Activated T-helper 1 cell treated with anti-CD3 and anti-CD28 coated beads, Interleukin-12 subunit alpha, Interleukin-12 subunit beta, Interleukin-2, Interleukin-4 antibody, amounts not matched to agents 30 ng/mL and 10 ng/mL and 1 ng/mL, durations not matched to agents 14 hours and 24 hours and 36 hours (primary cell): ENCODE measurements around the gene COPS2. TPM values are rescaled to one million over a fixed set of nuclear protein-coding genes. Genes with fewer than 3 reads are reported as not detected.

ENCODE experiments used
- DNase-seq: peaks from one replicate; pipeline ENCODE4 v3.0.0; 2021; ENCODE audit warnings: low spot score
- H3K27ac Mint-ChIP-seq: one replicate; pipeline ENCODE4 v1.8.0; 2021; ENCODE audit warnings: mild to moderate bottlenecking, mixed read lengths
- H3K27me3 Mint-ChIP-seq: one replicate; pipeline ENCODE4 v1.8.0; 2022; ENCODE audit warnings: mild to moderate bottlenecking, moderate library complexity, mixed read lengths; ENCODE audit not compliant: insufficient read depth
- H3K36me3 Mint-ChIP-seq: one replicate; pipeline ENCODE4 v1.8.0; 2021; ENCODE audit warnings: low read depth, mixed read lengths
- H3K4me1 Mint-ChIP-seq: one replicate; pipeline ENCODE4 v1.8.0; 2021; ENCODE audit warnings: low read depth, mixed read lengths
- H3K4me3 Mint-ChIP-seq: one replicate; pipeline ENCODE4 v1.8.0; 2021; ENCODE audit warnings: mild to moderate bottlenecking, moderate library complexity, mixed read lengths
- H3K9me3 Mint-ChIP-seq: one replicate; pipeline ENCODE4 v1.8.0; 2021; ENCODE audit warnings: mixed read lengths
- intact Hi-C: fragments of 100-400 bp; cut with micrococcal nuclease; formaldehyde crosslinking; loops from one replicate; pipeline ENCODE4 v1.15.1; 2024
- total RNA-seq: library from RNA; stranded (reverse); gene quantifications from 2 replicates; pipeline ENCODE4 v1.2.3, GENCODE V29; 2022

The COPS2 gene
- total RNA-seq, 1 donor from 2014 or later, result 99.7 TPM

DNA sequence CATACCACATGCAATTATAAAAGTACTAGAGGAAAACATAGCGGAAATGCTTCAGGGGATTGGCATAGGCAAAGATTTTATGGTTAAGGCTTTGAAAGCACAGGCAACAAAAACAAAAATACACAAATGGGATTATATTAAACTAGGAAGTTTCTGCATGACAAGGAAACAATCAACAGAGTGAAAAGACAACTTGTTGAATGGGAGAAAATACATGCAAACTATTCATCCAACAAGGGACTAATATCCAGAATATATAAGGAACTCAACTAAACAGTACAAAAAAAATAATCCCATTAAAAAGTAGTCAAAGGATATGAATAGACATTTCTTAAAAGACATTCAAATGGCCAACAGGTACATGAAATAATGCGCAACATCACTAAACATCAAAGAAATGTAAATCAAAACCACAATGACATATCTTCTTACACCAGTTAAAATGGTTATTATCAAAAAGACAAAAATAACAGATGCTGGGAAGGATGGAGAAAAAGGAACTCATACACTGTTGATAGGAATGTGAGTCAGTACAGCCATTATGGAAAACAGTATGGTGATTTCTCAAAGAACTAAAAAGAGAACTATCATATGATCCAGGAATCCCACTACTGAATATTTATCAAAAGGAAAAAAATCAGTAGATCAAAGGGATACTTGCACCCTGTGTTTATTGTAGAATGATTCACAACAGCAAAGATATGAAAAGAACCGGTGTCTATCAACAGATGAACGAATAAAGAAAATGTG is 39.1 kb downstream of the COPS2 start:
- Mint-ChIP-seq H3K4me3 (no peak overlapping the region), H3K27ac (no peak overlapping the region), H3K36me3 (peaks cover 43% of the 10 kb centered on the region), H3K4me1 (peaks cover 6% of the 10 kb centered on the region), H3K9me3 (peaks cover 23% of the 10 kb centered on the region), H3K27me3 (no peaks in the 10 kb centered on the region)
- intact Hi-C loops, result no loop called here
- DNase-seq, result no peak

DNA sequence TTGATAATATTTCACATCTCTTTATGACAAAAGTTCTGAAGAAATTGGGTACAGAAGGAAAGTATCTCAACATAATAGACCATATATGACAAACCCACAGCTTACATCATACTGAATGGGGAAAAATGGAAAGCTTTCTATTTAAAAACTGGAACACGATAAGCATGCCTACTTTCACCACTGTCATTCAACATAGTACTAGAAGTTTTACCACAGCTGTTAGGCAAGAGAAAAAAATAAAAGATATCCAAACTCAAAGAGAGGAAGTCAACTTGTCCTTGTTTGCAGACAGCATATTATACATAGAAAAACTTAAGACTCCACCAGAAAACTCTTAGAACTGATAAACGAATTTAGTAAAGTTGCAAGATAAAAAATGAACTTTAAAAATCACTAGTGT is 40.3 kb downstream of the COPS2 start:
- Mint-ChIP-seq H3K4me1 (peaks cover 6% of the 10 kb centered on the region), H3K4me3 (no peak overlapping the region), H3K27ac (no peak overlapping the region), H3K27me3 (no peaks in the 10 kb centered on the region), H3K36me3 (peaks cover 49% of the 10 kb centered on the region), H3K9me3 (peaks cover 25% of the 10 kb centered on the region)
- no peak for DNase-seq
- intact Hi-C loops, result no loop called here

- peaks cover 6% of the 10 kb centered on the region for H3K4me1 Mint-ChIP-seq
- intact Hi-C loops, result no loop called here
- peaks cover 25% of the 10 kb centered on the region for H3K9me3 Mint-ChIP-seq
- H3K36me3 Mint-ChIP-seq, result peaks cover 46% of the 10 kb centered on the region
- no peaks in the 10 kb centered on the region for H3K27me3 Mint-ChIP-seq
- no peak for DNase-seq
- H3K27ac Mint-ChIP-seq, result no peak overlapping the region
- H3K4me3 Mint-ChIP-seq, result no peak overlapping the region
These were observed 45.0 kb downstream of the COPS2 start for GRCh38 chr15:49110158-49110944.

DNA sequence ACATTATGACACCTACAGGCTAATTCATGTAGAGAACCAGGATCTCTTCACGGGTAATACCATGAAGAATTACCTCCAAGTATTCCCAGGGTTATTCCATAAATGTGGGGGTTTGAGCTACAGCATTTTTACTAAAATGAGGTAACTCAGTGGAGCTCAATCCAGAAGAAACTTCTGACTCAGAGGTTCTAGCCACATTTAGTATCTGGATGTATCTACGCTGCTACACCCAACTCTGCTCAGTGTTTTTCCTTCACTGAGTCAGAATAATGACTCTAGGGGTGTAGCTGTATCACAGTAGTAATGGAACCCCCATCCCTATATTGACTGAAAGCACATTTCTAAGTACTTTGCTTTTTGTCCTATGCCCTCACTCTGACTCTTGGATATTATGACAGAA is 52.4 kb downstream of the COPS2 start:
- no peak overlapping the region for H3K27ac Mint-ChIP-seq
- no peaks in the 10 kb centered on the region for H3K27me3 Mint-ChIP-seq
- no peak for DNase-seq
- no peaks in the 10 kb centered on the region for H3K4me1 Mint-ChIP-seq
- no peaks in the 10 kb centered on the region for H3K9me3 Mint-ChIP-seq
- H3K36me3 Mint-ChIP-seq, result peaks cover 13% of the 10 kb centered on the region
- intact Hi-C loops, result no loop called here
- H3K4me3 Mint-ChIP-seq, result no peak overlapping the region

DNA sequence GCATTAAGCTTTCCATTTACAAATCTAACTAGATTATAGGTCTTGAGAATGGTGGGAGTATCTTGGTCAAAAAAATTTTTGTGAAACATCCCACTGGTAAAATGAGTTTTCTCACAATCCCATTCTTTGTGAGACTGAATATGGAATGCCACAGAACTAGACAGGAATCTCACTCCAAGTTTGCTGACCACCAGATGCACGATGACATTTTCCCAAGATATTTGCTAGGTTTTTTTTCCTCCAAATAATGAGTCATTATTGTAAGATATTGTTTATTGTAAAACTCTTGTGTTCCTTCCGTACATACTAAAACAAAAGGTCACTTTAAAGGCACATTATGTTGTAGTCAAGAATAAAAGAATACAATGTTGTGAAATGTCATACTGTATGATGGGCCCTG is 53.9 kb downstream of the COPS2 start:
- Mint-ChIP-seq H3K27me3 (no peaks in the 10 kb centered on the region), H3K4me3 (no peak overlapping the region), H3K36me3 (peaks cover 11% of the 10 kb centered on the region), H3K27ac (no peak overlapping the region), H3K9me3 (no peaks in the 10 kb centered on the region), H3K4me1 (no peaks in the 10 kb centered on the region)
- intact Hi-C loops, result no loop called here
- DNase-seq, result no peak

DNA sequence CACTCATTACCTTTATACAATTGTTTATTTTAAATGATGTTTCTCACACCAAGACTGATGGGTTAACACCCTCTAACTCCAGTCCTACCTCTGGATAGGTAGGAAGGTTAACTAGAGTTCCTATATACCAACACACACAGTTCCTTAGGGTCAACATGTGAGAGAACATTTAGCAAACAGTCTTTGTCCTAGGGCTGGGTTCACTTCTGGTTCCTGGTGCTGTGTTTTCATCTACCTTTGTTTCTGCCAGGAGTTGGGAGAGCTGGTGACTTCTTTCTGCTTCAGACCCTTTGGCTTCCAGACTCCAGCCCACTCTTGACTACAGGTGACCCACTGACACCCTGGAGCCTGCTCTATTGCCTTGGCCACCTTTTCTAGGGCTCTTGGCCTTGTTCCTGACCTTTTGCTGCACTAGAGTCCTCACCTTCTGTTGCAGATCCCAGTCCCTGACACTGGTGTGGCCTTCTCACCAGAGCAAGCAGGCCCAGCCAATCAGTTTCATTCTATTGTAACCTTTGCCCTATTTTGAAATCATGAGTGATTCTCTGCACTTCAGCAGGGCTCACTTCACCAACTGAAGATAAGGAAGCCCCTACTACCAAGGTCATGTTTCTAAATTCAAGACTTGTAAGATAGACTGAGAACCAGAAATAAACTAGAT is 59.2 kb downstream of the COPS2 start:
- Mint-ChIP-seq H3K27me3 (no peaks in the 10 kb centered on the region), H3K9me3 (no peaks in the 10 kb centered on the region), H3K36me3 (peaks cover 2% of the 10 kb centered on the region), H3K27ac (no peak overlapping the region), H3K4me1 (no peaks in the 10 kb centered on the region), H3K4me3 (no peak overlapping the region)
- intact Hi-C loops, result no loop called here
- no peak for DNase-seq

- Mint-ChIP-seq H3K27me3 (no peaks in the 10 kb centered on the region), H3K36me3 (peaks cover 2% of the 10 kb centered on the region), H3K4me1 (no peaks in the 10 kb centered on the region), H3K9me3 (no peaks in the 10 kb centered on the region), H3K4me3 (no peak overlapping the region), H3K27ac (no peak overlapping the region)
- intact Hi-C loops, result no loop called here
- no peak for DNase-seq
These were observed 60.5 kb downstream of the COPS2 start for GRCh38 chr15:49094923-49095322.

- DNase-seq, result no peak
- no peaks in the 10 kb centered on the region for H3K4me1 Mint-ChIP-seq
- H3K27ac Mint-ChIP-seq, result no peak overlapping the region
- no peaks in the 10 kb centered on the region for H3K27me3 Mint-ChIP-seq
- no peaks in the 10 kb centered on the region for H3K9me3 Mint-ChIP-seq
- no peak overlapping the region for H3K4me3 Mint-ChIP-seq
- intact Hi-C loops, result no loop called here
- no peaks in the 10 kb centered on the region for H3K36me3 Mint-ChIP-seq
These were observed 61.9 kb downstream of the COPS2 start for GRCh38 chr15:49093252-49094105.

- intact Hi-C loops, result no loop called here
- H3K36me3 Mint-ChIP-seq, result no peaks in the 10 kb centered on the region
These were observed 66.4 kb downstream of the COPS2 start for GRCh38 chr15:49088996-49089395.

DNA sequence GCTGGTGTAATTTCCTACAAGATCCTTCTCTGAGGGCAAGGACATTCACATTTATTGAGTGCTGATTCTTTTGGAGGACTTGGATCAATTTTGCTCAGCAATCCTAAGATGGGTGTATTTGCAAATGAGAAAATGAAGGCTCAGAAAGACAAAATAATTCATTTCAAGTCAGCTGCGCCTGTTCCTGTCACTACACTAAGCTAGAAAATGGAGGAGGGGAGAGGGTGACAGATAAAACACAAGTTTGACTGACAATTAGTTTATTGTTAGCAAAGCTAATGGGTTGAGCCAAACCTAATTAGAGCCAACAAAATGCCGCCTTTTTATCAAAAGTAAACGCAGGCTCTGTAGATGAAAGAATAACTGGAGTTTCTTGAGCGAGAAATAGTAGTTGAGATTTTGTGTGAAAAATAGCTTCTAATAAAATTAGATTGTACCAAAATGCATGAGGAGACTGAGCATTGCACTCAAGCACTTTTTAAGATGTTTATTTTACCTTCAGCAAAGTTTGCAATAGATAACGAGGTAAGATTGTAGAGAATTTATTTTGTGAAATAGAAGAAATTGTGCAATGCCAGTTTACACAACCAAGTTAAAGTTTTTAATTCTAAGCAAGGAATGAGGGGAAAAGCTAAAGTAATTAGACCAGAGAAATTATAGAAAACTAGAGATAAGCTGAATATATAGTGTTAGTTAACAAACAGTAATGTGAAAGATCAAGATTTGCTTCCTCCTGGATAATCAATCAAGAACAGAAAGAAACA is 69.5 kb downstream of the COPS2 start:
- DNase-seq, result no peak
- Mint-ChIP-seq H3K4me1 (no peaks in the 10 kb centered on the region), H3K36me3 (no peaks in the 10 kb centered on the region), H3K27ac (no peak overlapping the region), H3K27me3 (peaks cover 7% of the 10 kb centered on the region), H3K4me3 (no peak overlapping the region), H3K9me3 (no peaks in the 10 kb centered on the region)
- intact Hi-C loops, result no loop called here

More at GRCh38 chr15:49088996-49089395, 66.4 kb downstream of the COPS2 start:
- H3K4me1 Mint-ChIP-seq, result no peaks in the 10 kb centered on the region
- H3K4me3 Mint-ChIP-seq, result no peak overlapping the region
- no peak for DNase-seq
- H3K27me3 Mint-ChIP-seq, result peaks cover 6% of the 10 kb centered on the region
- no peak overlapping the region for H3K27ac Mint-ChIP-seq
- H3K9me3 Mint-ChIP-seq, result no peaks in the 10 kb centered on the region

DNA sequence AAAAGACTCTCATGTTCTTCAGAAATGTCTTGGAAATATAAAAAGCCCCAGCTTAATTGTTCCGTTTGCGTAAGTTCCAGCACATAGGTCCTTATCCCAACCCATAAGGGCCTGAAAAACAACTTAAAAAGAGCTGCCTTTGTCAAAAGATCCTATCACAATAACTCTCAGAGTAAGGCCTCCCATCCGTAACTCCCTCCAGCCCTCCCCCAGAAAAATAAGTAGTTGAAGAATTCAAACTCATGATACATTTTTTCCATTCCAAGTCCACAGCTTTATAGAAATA is 71.2 kb downstream of the COPS2 start:
- intact Hi-C loops, result no loop called here
- Mint-ChIP-seq H3K36me3 (no peaks in the 10 kb centered on the region), H3K4me3 (no peak overlapping the region), H3K9me3 (no peaks in the 10 kb centered on the region), H3K27me3 (peaks cover 11% of the 10 kb centered on the region), H3K4me1 (no peaks in the 10 kb centered on the region), H3K27ac (no peak overlapping the region)
- DNase-seq, result no peak
